A549 (cell line): ENCODE measurements around the gene FOS. TPM values are rescaled to one million over a fixed set of nuclear protein-coding genes. Genes with fewer than 3 reads are reported as not detected.

Experiments
- ATAC-seq, 2 experiments: fragments of 200-7000 bp in 1 of 2; fragments of >200 bp in 1 of 2; cut with Nextera tagmentation in 1 of 2; cut with Tn5 transposase in 1 of 2; 3 replicates each; pipeline versions ENCODE4 v1.8.0 to v1.9.1; 2018 to 2020; ENCODE audit warnings: mild to moderate bottlenecking in 1 of 2, moderate library complexity in 1 of 2
- CTCF ChIA-PET: fragments of 300-600 bp; sonication (Branson Sonifier 250); formaldehyde crosslinking; extraction: SDS; loops from one replicate; lab custom pipeline; 2021; ENCODE audit warnings: antibody characterized with exemption, inconsistent platforms; lab: Yijun Ruan, JAX
- POLR2A ChIA-PET: fragments of 350-600 bp; formaldehyde crosslinking; extraction: SDS; loops from one replicate; lab custom pipeline; 2021; ENCODE audit warnings: antibody characterized with exemption, inconsistent platforms; lab: Yijun Ruan, JAX
- DNase-seq, 2 experiments: peaks; one replicate each; pipeline versions ENCODE4 v3.0.0 to v3.0.0-alpha.2; 2011 to 2016; ENCODE audit warnings: low read depth in 1 of 2, low spot score in 1 of 2
- FAIRE-seq: peaks from 2 replicates; lab custom pipeline; 2011; peaks lifted over from hg19 to GRCh38; lab: Jason Lieb, UNC
- H3K27ac ChIP-seq, 2 experiments: fragments of >200 bp; sonication (Bioruptor Twin); formaldehyde crosslinking; 3 replicates each; pipeline ENCODE4 v1.5.1; 2016 to 2017
- H3K4me1 ChIP-seq: fragments of >200 bp; sonication (Bioruptor Twin); formaldehyde crosslinking; 3 replicates; pipeline ENCODE4 v1.6.1; 2016
- H3K4me2 ChIP-seq: fragments of >200 bp; sonication (Bioruptor Twin); formaldehyde crosslinking; 3 replicates; pipeline ENCODE4 v1.6.1; 2016
- H3K4me3 ChIP-seq: fragments of >200 bp; sonication (Bioruptor Twin); formaldehyde crosslinking; 3 replicates; pipeline ENCODE4 v1.5.1; 2016
- H3K9me3 ChIP-seq: fragments of >200 bp; sonication (Bioruptor Twin); formaldehyde crosslinking; 3 replicates; pipeline ENCODE4 v1.6.1; 2016
- BCL3 ChIP-seq: fragments of >200 bp; sonication (Bioruptor Twin); formaldehyde crosslinking; IDR thresholded peaks from 3 replicates; pipeline ENCODE4 v1.6.1; 2016
- BHLHE40 ChIP-seq: IDR thresholded peaks from 2 replicates; pipeline ENCODE4 v1.6.1; 2012; ENCODE audit warnings: low read depth, low read length, inconsistent platforms
- CBX2 ChIP-seq: fragments of 200-600 bp; sonication (generic); IDR thresholded peaks from 2 replicates; pipeline ENCODE4 v1.6.1; 2016; ENCODE audit warnings: low read depth, mild to moderate bottlenecking, borderline replicate concordance
- CHD2 ChIP-seq: fragments of 150-350 bp; IDR thresholded peaks from 2 replicates; pipeline ENCODE4 v1.6.1; 2014; ENCODE audit warnings: low read length; ENCODE audit not compliant: partially characterized antibody
- CHD4 ChIP-seq: fragments of 200-600 bp; sonication (generic); IDR thresholded peaks from 2 replicates; pipeline ENCODE4 v1.6.1; 2016; ENCODE audit warnings: antibody characterized with exemption, mild to moderate bottlenecking, borderline replicate concordance
- EHF ChIP-seq: fragments of 250-450 bp; sonication (Bioruptor Pico); IDR thresholded peaks from 2 replicates; pipeline ENCODE4 v1.5.0; 2020; ENCODE audit warnings: mild to moderate bottlenecking
- ESRRA ChIP-seq: fragments of 150-350 bp; IDR thresholded peaks from 2 replicates; pipeline ENCODE4 v1.6.1; 2014; ENCODE audit warnings: mild to moderate bottlenecking, low read length, borderline replicate concordance
- FOSL2 ChIP-seq, 2 experiments: fragments of 450-650 bp in 1 of 2; fragments of >200 bp in 1 of 2; sonication (Bioruptor Twin) in 1 of 2; formaldehyde crosslinking; IDR thresholded peaks; 2 replicates each; pipeline versions ENCODE4 v1.5.0 to v1.6.1; 2016 to 2020; ENCODE audit warnings: mild to moderate bottlenecking in 1 of 2, moderate library complexity in 1 of 2
- GATA3 ChIP-seq: IDR thresholded peaks from 2 replicates; pipeline ENCODE4 v1.6.1; 2012; ENCODE audit warnings: borderline replicate concordance
- KDM1A ChIP-seq: fragments of 200-600 bp; sonication (generic); IDR thresholded peaks from 2 replicates; pipeline ENCODE4 v1.6.1; 2016; ENCODE audit warnings: low read depth, mild to moderate bottlenecking
- PHF8 ChIP-seq: fragments of 200-600 bp; sonication (generic); IDR thresholded peaks from 2 replicates; pipeline ENCODE4 v1.6.1; 2016; ENCODE audit warnings: low read depth, mild to moderate bottlenecking, antibody characterized with exemption, moderate library complexity, borderline replicate concordance
- POLR2A ChIP-seq: IDR thresholded peaks from 2 replicates; pipeline ENCODE4 v1.6.1; 2012; ENCODE audit warnings: mild to moderate bottlenecking, low read length
- TP53 ChIP-seq: fragments of 250-450 bp; sonication (Bioruptor Pico); IDR thresholded peaks from 2 replicates; pipeline ENCODE4 v1.5.0; 2021; ENCODE audit warnings: mild to moderate bottlenecking, moderate library complexity
- USF2 ChIP-seq: fragments of 450-650 bp; IDR thresholded peaks from 2 replicates; pipeline ENCODE4 v1.6.1; 2014; ENCODE audit warnings: antibody characterized with exemption
- ZFP36 ChIP-seq: fragments of 450-650 bp; IDR thresholded peaks from 2 replicates; pipeline ENCODE4 v1.6.1; 2014; ENCODE audit warnings: borderline replicate concordance; ENCODE audit not compliant: partially characterized antibody
- ZSCAN20 ChIP-seq: fragments of 250-450 bp; sonication (Bioruptor Pico); IDR thresholded peaks from 2 replicates; pipeline ENCODE4 v1.8.0; 2022; ENCODE audit warnings: mild to moderate bottlenecking, moderate library complexity
- WGBS: methylation state at CpG from one replicate; pipeline ENCODE4 v1.1.6; 2017; ENCODE audit errors: missing lambda C conversion rate; 5-methylcytosine and 5-hydroxymethylcytosine counted together
- polyA plus RNA-seq, 4 experiments: library from polyadenylated mRNA; depleted of rRNA in 3 of 4; stranded (reverse); fragments of >200 nt; fragmentation: RNase III in 1 of 4; extraction: RNeasy Plus Mini Kit Qiagen cat#74134 plus additional on column Dnase treatment in 1 of 4; gene quantifications; 2 replicates in 3 of 4; 3 replicates in 1 of 4; pipeline ENCODE4 v1.2.3, GENCODE V29; 2011 to 2017
- TF ChIP-seq, protein P1 (sequence below): fragments of 250-450 bp; sonication (Bioruptor Pico); IDR thresholded peaks from 2 replicates; pipeline ENCODE4 v1.5.0; 2021; ENCODE audit warnings: mild to moderate bottlenecking, moderate library complexity, borderline replicate concordance
- TF ChIP-seq, protein P2 (sequence below): fragments of 250-450 bp; sonication (Bioruptor Pico); IDR thresholded peaks from 2 replicates; pipeline ENCODE4 v1.5.0; 2020; ENCODE audit warnings: low read depth, mild to moderate bottlenecking, moderate library complexity
- TF ChIP-seq, protein P3 (sequence below): fragments of 200-600 bp; sonication (generic); IDR thresholded peaks from 2 replicates; pipeline ENCODE4 v1.6.1; 2016; ENCODE audit warnings: antibody characterized with exemption, mild to moderate bottlenecking, moderate library complexity

FOS gene
- polyA plus RNA-seq, 2 of the 4 experiments (the other 2 are of a cell fraction): 4.2 to 256 TPM

DNA sequence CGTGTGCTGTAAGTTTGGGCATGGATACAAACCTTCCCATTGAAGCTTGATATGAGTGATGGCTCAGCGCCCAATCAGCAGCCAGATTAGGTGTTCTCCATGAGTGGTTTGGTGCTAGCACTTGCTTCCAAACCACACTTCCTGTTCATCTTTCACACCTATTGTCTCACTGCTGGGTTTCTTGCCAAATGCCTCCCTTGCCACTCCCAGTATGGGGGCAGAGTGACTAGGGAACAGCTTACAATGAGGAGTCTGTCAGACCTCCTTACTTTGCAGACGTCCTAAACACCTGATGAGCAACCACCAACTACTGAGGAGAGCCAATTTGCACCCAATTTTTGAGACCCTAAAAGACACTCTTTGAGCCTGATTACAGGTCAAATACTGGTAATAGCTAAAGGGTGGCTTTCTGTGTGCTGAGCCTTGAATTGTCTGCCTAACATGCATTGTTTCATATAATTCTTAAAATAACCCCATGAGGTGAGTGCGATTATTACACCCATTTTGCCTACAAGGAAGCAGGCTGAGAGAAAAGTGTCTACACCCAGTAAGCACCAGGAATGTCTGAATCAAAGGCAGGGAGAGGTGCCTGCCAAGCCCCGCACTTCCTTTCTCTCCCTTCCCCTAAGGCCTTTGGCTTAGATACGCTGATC lies 48.4 kb upstream of the FOS start:
- ChIA-PET POLR2A (no interaction called here), CTCF (interaction anchor here (0.7 to 1.7 kb wide), 10 partner anchors 9 to 55 kb away, joined by 3 to 8 read pairs (median 3); no protein-coding TSS in a partner anchor)
- ATAC-seq (peak; percentile 95 to 97), FAIRE-seq (no peak), DNase-seq (peak; percentile 64 to 84)
- peaks cover 16% of the 10 kb centered on the region for H3K4me1 ChIP-seq
- H3K27ac ChIP-seq: peak overlapping the region; percentile 35 to 68; a peak in 4 of 6 replicates
- 51% methylated on average over 6 of the region's 6 CpGs for WGBS
- H3K4me2 ChIP-seq: peak overlapping the region; percentile 33; the same call in 2 of the 3 replicates
- TF ChIP-seq, protein P1, sequence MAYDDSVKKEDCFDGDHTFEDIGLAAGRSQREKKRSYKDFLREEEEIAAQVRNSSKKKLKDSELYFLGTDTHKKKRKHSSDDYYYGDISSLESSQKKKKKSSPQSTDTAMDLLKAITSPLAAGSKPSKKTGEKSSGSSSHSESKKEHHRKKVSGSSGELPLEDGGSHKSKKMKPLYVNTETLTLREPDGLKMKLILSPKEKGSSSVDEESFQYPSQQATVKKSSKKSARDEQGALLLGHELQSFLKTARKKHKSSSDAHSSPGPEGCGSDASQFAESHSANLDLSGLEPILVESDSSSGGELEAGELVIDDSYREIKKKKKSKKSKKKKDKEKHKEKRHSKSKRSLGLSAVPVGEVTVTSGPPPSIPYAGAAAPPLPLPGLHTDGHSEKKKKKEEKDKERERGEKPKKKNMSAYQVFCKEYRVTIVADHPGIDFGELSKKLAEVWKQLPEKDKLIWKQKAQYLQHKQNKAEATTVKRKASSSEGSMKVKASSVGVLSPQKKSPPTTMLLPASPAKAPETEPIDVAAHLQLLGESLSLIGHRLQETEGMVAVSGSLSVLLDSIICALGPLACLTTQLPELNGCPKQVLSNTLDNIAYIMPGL (CRISPR knock-in tag): no peak
- no peak for TF ChIP-seq BCL3
- no peak for TF ChIP-seq PHF8
- TF ChIP-seq GATA3: no peak
- TF ChIP-seq POLR2A: no peak
- no peaks in the 10 kb centered on the region for H3K9me3 ChIP-seq
- no peak overlapping the region for H3K4me3 ChIP-seq

- no peak overlapping the region for H3K4me3 ChIP-seq
- WGBS: 90% methylated on average over 2 of the region's 2 CpGs
- H3K4me2 ChIP-seq: no peak overlapping the region
- TF ChIP-seq POLR2A (no peak), TP53 (no peak), ZFP36 (no peak), FOSL2 (IDR thresholded peaks at IDR 0.05) (no peak), FOSL2 (CRISPR knock-in tag; IDR thresholded peaks at IDR 0.05) (no peak), KDM1A (no peak)
- TF ChIP-seq, protein P2, sequence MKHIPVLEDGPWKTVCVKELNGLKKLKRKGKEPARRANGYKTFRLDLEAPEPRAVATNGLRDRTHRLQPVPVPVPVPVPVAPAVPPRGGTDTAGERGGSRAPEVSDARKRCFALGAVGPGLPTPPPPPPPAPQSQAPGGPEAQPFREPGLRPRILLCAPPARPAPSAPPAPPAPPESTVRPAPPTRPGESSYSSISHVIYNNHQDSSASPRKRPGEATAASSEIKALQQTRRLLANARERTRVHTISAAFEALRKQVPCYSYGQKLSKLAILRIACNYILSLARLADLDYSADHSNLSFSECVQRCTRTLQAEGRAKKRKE (CRISPR knock-in tag): no peak
- TF ChIP-seq, all 56 proteins: peak for 0
- H3K27ac ChIP-seq: no peak overlapping the region
- H3K4me1 ChIP-seq: peaks cover 16% of the 10 kb centered on the region
- ChIA-PET POLR2A (interaction anchor here (1.2 kb wide), 1 partner anchor 47 kb away, joined by 3 read pairs; the partner anchor contains the start of gene FOS), CTCF (interaction anchor here (0.7 kb wide), 2 partner anchors 14 to 29 kb away, joined by 3 read pairs; no protein-coding TSS in a partner anchor)
- ATAC-seq (no peak), FAIRE-seq (no peak), DNase-seq (no peak)
- H3K9me3 ChIP-seq: no peaks in the 10 kb centered on the region
These were observed 47.3 kb upstream of the FOS start for GRCh38 chr14:75231320-75231719.

DNA sequence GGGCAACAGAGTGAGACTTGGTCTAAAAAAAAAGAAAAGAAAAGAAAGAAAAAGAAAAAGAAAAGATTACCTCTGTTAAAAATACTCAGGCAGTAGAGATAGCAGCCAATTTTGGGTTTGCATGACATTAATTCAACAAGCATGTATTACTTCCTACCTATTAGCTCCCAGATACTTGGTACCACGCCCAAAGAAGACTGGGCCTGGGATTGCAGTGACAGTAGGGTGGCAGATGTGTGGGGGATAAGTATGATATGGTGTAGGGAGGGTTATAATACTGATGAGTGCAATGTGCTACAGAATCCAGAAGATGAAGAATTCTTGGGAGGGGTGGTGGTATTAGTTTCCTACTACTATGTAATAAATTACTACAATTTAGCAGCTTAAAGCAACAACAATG lies 46.4 kb upstream of the FOS start:
- no peak for DNase-seq
- ChIA-PET POLR2A (interaction anchor here (1.2 kb wide), 1 partner anchor 47 kb away, joined by 3 read pairs; the partner anchor contains the start of gene FOS), CTCF (interaction anchor here (1.3 kb wide), 1 partner anchor 10 kb away, joined by 6 read pairs; no protein-coding TSS in a partner anchor)
- H3K4me3 ChIP-seq: no peak overlapping the region
- FAIRE-seq: no peak
- peaks cover 16% of the 10 kb centered on the region for H3K4me1 ChIP-seq
- TF ChIP-seq, protein P1 (CRISPR knock-in tag): no peak
- TF ChIP-seq, protein P3, sequence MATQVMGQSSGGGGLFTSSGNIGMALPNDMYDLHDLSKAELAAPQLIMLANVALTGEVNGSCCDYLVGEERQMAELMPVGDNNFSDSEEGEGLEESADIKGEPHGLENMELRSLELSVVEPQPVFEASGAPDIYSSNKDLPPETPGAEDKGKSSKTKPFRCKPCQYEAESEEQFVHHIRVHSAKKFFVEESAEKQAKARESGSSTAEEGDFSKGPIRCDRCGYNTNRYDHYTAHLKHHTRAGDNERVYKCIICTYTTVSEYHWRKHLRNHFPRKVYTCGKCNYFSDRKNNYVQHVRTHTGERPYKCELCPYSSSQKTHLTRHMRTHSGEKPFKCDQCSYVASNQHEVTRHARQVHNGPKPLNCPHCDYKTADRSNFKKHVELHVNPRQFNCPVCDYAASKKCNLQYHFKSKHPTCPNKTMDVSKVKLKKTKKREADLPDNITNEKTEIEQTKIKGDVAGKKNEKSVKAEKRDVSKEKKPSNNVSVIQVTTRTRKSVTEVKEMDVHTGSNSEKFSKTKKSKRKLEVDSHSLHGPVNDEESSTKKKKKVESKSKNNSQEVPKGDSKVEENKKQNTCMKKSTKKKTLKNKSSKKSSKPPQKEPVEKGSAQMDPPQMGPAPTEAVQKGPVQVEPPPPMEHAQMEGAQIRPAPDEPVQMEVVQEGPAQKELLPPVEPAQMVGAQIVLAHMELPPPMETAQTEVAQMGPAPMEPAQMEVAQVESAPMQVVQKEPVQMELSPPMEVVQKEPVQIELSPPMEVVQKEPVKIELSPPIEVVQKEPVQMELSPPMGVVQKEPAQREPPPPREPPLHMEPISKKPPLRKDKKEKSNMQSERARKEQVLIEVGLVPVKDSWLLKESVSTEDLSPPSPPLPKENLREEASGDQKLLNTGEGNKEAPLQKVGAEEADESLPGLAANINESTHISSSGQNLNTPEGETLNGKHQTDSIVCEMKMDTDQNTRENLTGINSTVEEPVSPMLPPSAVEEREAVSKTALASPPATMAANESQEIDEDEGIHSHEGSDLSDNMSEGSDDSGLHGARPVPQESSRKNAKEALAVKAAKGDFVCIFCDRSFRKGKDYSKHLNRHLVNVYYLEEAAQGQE: no peak
- TF ChIP-seq CHD2: no peak
- no peak for TF ChIP-seq ZSCAN20 (CRISPR knock-in tag)
- no peak for TF ChIP-seq BHLHE40
- no peak for TF ChIP-seq GATA3
- TF ChIP-seq CHD4: no peak
- no peak for TF ChIP-seq ESRRA
- no peak for TF ChIP-seq USF2
- TF ChIP-seq EHF (CRISPR knock-in tag): no peak
- no peak for TF ChIP-seq CBX2
- no peak overlapping the region for H3K4me2 ChIP-seq
- H3K27ac ChIP-seq: no peak overlapping the region
- no peaks in the 10 kb centered on the region for H3K9me3 ChIP-seq
- 56% methylated on average over 1 of the region's 1 CpG for WGBS
- no peak for ATAC-seq
